HG02943 (cell line): ENCODE results near the gene PNRC2.
"Not testable (repeated sequence)": the region's sequence is repeated elsewhere in the genome, so short reads cannot be mapped to it uniquely, and the experiment has no call there.

ENCODE experiments used
- ATAC-seq: cut with Tn5 transposase; IDR thresholded peaks from one replicate; pipeline ENCODE4 v1.9.1; 2021; ENCODE audit warnings: mild to moderate bottlenecking, low read depth, moderate library complexity; ENCODE audit not compliant: unreplicated experiment

Gene PNRC2

GRCh38 chr1:23984417-23985186 is 25.0 kb downstream of the PNRC2 start:
- no peak for ATAC-seq

- ATAC-seq = not testable (repeated sequence)
Observed at GRCh38 chr1:23987038-23987437, 27.4 kb downstream of the PNRC2 start.

- no peak for ATAC-seq
Observed at GRCh38 chr1:23989263-23989662, 29.6 kb downstream of the PNRC2 start.

GRCh38 chr1:23992011-23992410 is 32.4 kb downstream of the PNRC2 start:
- not testable (repeated sequence) for ATAC-seq

- no peak for ATAC-seq
Observed at GRCh38 chr1:23995431-23995837, 35.8 kb downstream of the PNRC2 start.

- ATAC-seq = no peak
Observed at GRCh38 chr1:23996700-23997229, 37.1 kb downstream of the PNRC2 start.

GRCh38 chr1:23997812-23998211 is 38.2 kb downstream of the PNRC2 start:
- no peak for ATAC-seq

GRCh38 chr1:23999156-23999671 is 39.6 kb downstream of the PNRC2 start:
- ATAC-seq = no peak

- ATAC-seq = no peak
Observed at GRCh38 chr1:24002695-24003094, 43.1 kb downstream of the PNRC2 start.

GRCh38 chr1:24003331-24003972 is 43.8 kb downstream of the PNRC2 start:
- ATAC-seq = no peak

- ATAC-seq = no peak
Observed at GRCh38 chr1:24004132-24004531, 44.5 kb downstream of the PNRC2 start.

- ATAC-seq = no peak
Observed at GRCh38 chr1:24005163-24005562, 45.5 kb downstream of the PNRC2 start.

- no peak for ATAC-seq
Observed at GRCh38 chr1:24007079-24007478, 47.5 kb downstream of the PNRC2 start.

- not testable (repeated sequence) for ATAC-seq
Observed at GRCh38 chr1:24008574-24009184, 49.1 kb downstream of the PNRC2 start.

GRCh38 chr1:24009406-24009805 is 49.8 kb downstream of the PNRC2 start:
- no peak for ATAC-seq

GRCh38 chr1:24010650-24011049 is 51.0 kb downstream of the PNRC2 start:
- ATAC-seq = no peak

- not testable (repeated sequence) for ATAC-seq
Observed at GRCh38 chr1:24012878-24013277, 53.2 kb downstream of the PNRC2 start.
